SK-N-SH (cell line): ENCODE data around the gene KIAA1549. TPM values are rescaled to one million over a fixed set of nuclear protein-coding genes. Genes with fewer than 3 reads are reported as not detected.

ENCODE experiments used
- CTCF ChIA-PET: fragments of 300-600, 350-600 bp; formaldehyde crosslinking; extraction: SDS; loops from one replicate; lab custom pipeline; 2021; lab: Yijun Ruan, JAX
- POLR2A ChIA-PET: fragments of 350-600 bp; sonication (Branson Sonifier 250); formaldehyde crosslinking; extraction: SDS; loops from one replicate; lab custom pipeline; 2020; ENCODE audit warnings: antibody characterized with exemption, inconsistent platforms; lab: Yijun Ruan, JAX
- DNase-seq: peaks from one replicate; pipeline ENCODE4 v3.0.0; 2012
- H2AFZ ChIP-seq: fragments of 200-600 bp; sonication (generic); 2 replicates; pipeline ENCODE4 v1.8.1; 2016; ENCODE audit warnings: antibody characterized with exemption, mild to moderate bottlenecking, low read depth
- H3F3A ChIP-seq: fragments of 200-600 bp; sonication (generic); replicated peaks from 2 replicates; pipeline ENCODE3; 2016; ENCODE audit warnings: antibody characterized with exemption, mild to moderate bottlenecking; ENCODE audit not compliant: insufficient read depth
- H3K27ac ChIP-seq, 2 experiments: fragments of 200-500 bp in 1 of 2; fragments of 200-600 bp in 1 of 2; sonication (Bioruptor generic) in 1 of 2; sonication (generic), shearing (Covaris generic) in 1 of 2; 2 replicates each; pipeline versions ENCODE4 v1.5.1 to v1.6.1; 2014 to 2016; ENCODE audit warnings: low read depth in 2 of 2, inconsistent platforms in 1 of 2, low read length in 1 of 2, mild to moderate bottlenecking in 1 of 2, mixed read lengths in 1 of 2
- H3K27me3 ChIP-seq: fragments of 200-600 bp; sonication (generic), shearing (Covaris generic); 2 replicates; pipeline ENCODE4 v1.6.1; 2016; ENCODE audit warnings: mixed run types; ENCODE audit not compliant: insufficient read depth
- H3K36me3 ChIP-seq, 2 experiments: fragments of 200-500 bp in 1 of 2; fragments of 200-600 bp in 1 of 2; sonication (Bioruptor generic) in 1 of 2; sonication (generic) in 1 of 2; replicated peaks in 1 of 2; 2 replicates each; pipeline versions ENCODE3 to v1.5.1; 2014 to 2016; ENCODE audit warnings: low read length in 1 of 2, mild to moderate bottlenecking in 1 of 2; ENCODE audit not compliant: insufficient read depth in 2 of 2, control insufficient read depth in 1 of 2
- H3K4me1 ChIP-seq, 2 experiments: fragments of 200-500 bp in 1 of 2; fragments of 200-600 bp in 1 of 2; sonication (Bioruptor generic) in 1 of 2; sonication (generic), shearing (Covaris generic) in 1 of 2; 2 replicates each; pipeline versions ENCODE4 v1.5.1 to v1.6.1; 2014 to 2016; ENCODE audit warnings: low read depth in 1 of 2, low read length in 1 of 2, mixed run types in 1 of 2; ENCODE audit not compliant: insufficient read depth in 2 of 2, control insufficient read depth in 1 of 2
- H3K4me2 ChIP-seq: fragments of 200-600 bp; sonication (generic), shearing (Covaris generic); 2 replicates; pipeline ENCODE4 v1.6.1; 2017; ENCODE audit warnings: mixed run types
- H3K4me3 ChIP-seq, 2 experiments: fragments of 200-500 bp in 1 of 2; fragments of 200-600 bp in 1 of 2; sonication (Bioruptor generic) in 1 of 2; sonication (generic), shearing (Covaris generic) in 1 of 2; 2 replicates each; pipeline versions ENCODE4 v1.5.1 to v1.8.1; 2014 to 2016; ENCODE audit warnings: low read depth in 2 of 2, inconsistent platforms in 1 of 2, low read length in 1 of 2, mild to moderate bottlenecking in 1 of 2, mixed read lengths in 1 of 2, moderate library complexity in 1 of 2
- H3K79me2 ChIP-seq: fragments of 200-600 bp; sonication (generic); 2 replicates; pipeline ENCODE4 v1.8.1; 2017; ENCODE audit warnings: mild to moderate bottlenecking; ENCODE audit not compliant: insufficient read depth
- H3K9ac ChIP-seq: fragments of 200-600 bp; sonication (generic); 2 replicates; pipeline ENCODE4 v1.6.1; 2017; ENCODE audit warnings: mixed run types
- H3K9me2 ChIP-seq: fragments of 200-600 bp; sonication (generic); 2 replicates; pipeline ENCODE4 v1.6.1; 2017; ENCODE audit warnings: mixed run types
- H3K9me3 ChIP-seq: fragments of 200-600 bp; sonication (generic); 2 replicates; pipeline ENCODE4 v1.6.1; 2017; ENCODE audit warnings: mixed run types, mild to moderate bottlenecking, moderate library complexity
- H4K20me1 ChIP-seq: fragments of 200-600 bp; sonication (generic); 2 replicates; pipeline ENCODE4 v1.6.1; 2017; ENCODE audit warnings: mild to moderate bottlenecking, mixed run types; ENCODE audit not compliant: insufficient read depth
- CHD2 ChIP-seq: fragments of 150-350 bp; IDR thresholded peaks from 2 replicates; pipeline ENCODE4 v1.6.1; 2018; ENCODE audit warnings: low read length; ENCODE audit not compliant: partially characterized antibody
- GABPA ChIP-seq: IDR thresholded peaks from 2 replicates; pipeline ENCODE4 v1.4.0; 2012; ENCODE audit warnings: low read depth, mild to moderate bottlenecking
- MXI1 ChIP-seq: IDR thresholded peaks from 2 replicates; pipeline ENCODE4 v1.6.1; 2012; ENCODE audit warnings: mild to moderate bottlenecking, low read depth, low read length, improper control_type of control experiment
- NFIC ChIP-seq: IDR thresholded peaks from 2 replicates; pipeline ENCODE4 v1.4.0; 2012; ENCODE audit warnings: borderline replicate concordance
- NRF1 ChIP-seq: IDR thresholded peaks from 2 replicates; pipeline ENCODE4 v1.6.1; 2012; ENCODE audit warnings: low read depth, mild to moderate bottlenecking, low read length
- RAD21 ChIP-seq: IDR thresholded peaks from 2 replicates; pipeline ENCODE4 v1.6.1; 2012; ENCODE audit warnings: mild to moderate bottlenecking, low read length
- RCOR1 ChIP-seq: fragments of 150-350 bp; IDR thresholded peaks from 2 replicates; pipeline ENCODE4 v1.6.1; 2017; ENCODE audit warnings: antibody characterized with exemption, low read length
- SIN3A ChIP-seq: IDR thresholded peaks from 2 replicates; pipeline ENCODE4 v1.6.1; 2012; ENCODE audit warnings: low read depth, mild to moderate bottlenecking, low read length, moderate library complexity, borderline replicate concordance
- SMC3 ChIP-seq: IDR thresholded peaks from 2 replicates; pipeline ENCODE4 v1.6.1; 2012; ENCODE audit warnings: low read depth, low read length, improper control_type of control experiment
- TCF12 ChIP-seq: IDR thresholded peaks from 2 replicates; pipeline ENCODE4 v1.4.0; 2012
- WGBS: methylation state at CpG from one replicate; pipeline ENCODE4 v1.1.6; 2017; ENCODE audit warnings: low lambda C conversion rate; 5-methylcytosine and 5-hydroxymethylcytosine counted together
- polyA plus RNA-seq, 3 experiments: library from polyadenylated mRNA; depleted of rRNA; stranded (reverse); fragments of >200 nt; gene quantifications; 2 replicates each; pipeline ENCODE4 v1.2.3, GENCODE V29; 2012
- TF ChIP-seq, protein P1 (sequence below): IDR thresholded peaks from 2 replicates; pipeline ENCODE4; 2012
- TF ChIP-seq, protein P2 (sequence below): fragments of 150-350 bp; IDR thresholded peaks from 2 replicates; pipeline ENCODE4 v1.6.1; 2017; ENCODE audit warnings: antibody characterized with exemption, low read length, low read depth, borderline replicate concordance
- TF ChIP-seq, protein P3 (sequence below): fragments of 150-350 bp; IDR thresholded peaks from 2 replicates; pipeline ENCODE4 v1.6.1; 2016; ENCODE audit warnings: mild to moderate bottlenecking, low read depth, low read length
- TF ChIP-seq, protein P4 (sequence below): IDR thresholded peaks from 2 replicates; pipeline ENCODE4 v1.4.0; 2012; ENCODE audit warnings: low read depth

KIAA1549 gene
- polyA plus RNA-seq, 1 of the 3 experiments (the other 2 are of a cell fraction), result 3.6 TPM

DNA sequence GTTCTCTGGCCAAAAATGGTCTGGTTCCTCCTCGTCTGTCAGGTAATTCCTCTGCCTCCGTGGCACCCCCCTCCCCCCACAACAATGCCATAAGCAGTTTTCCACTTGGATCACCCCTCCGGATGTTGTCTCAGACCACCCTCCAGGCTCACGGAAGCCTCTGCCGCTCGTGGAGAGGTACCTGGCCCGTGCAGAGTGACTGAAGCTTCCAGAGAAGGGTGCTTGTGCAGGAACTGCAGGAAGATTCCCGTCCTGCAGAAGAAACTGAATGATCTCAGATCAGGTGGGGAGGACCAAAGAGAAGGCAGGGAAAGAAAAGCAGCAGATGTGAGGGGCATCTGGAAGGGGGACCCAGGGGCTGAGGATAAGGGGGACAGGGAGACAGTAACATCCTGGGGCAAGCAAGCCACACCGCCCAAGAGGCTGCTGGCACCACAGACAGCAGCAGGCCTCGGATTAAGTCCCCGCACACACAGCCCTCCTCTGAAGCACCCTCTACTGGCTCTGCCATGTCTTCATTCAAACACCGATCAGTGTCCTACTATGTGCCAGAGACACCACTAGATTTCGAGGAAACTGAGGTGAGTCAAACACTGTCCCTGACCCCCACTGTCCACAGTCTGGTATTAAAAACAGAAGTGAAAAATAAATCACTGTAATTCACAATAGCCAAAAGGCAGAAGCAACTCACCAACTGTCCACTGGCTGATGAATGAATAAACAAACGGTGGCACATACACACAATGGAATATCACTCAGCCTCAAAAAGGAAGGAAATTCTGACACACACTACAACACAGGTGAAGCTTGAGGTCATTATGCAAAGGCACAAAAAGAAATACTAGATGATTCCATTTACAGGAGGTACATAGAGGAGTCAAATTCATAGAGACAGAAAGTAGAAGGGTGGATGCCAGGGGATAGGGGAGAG, 26.4 kb downstream of the KIAA1549 start:
- 89% methylated on average over 14 of the region's 14 CpGs for WGBS
- no peak overlapping the region for H2AFZ ChIP-seq
- H3F3A ChIP-seq, result no peaks in the 10 kb centered on the region
- no peak overlapping the region; a peak in 1 of 4 replicates for H3K27ac ChIP-seq
- peaks cover 8% of the 10 kb centered on the region; the same call in 1 of the 2 replicates for H4K20me1 ChIP-seq
- no peaks in the 10 kb centered on the region; the same call in 1 of the 2 replicates for H3K9me2 ChIP-seq
- H3K27me3 ChIP-seq, result no peaks in the 10 kb centered on the region
- H3K4me1 ChIP-seq, result peaks cover 0 to 14% of the 10 kb centered on the region in 2 experiments; a peak in 1 of 4 replicates
- POLR2A ChIA-PET, result no interaction called here
- no peak for DNase-seq
- H3K4me3 ChIP-seq, result no peak overlapping the region
- TF ChIP-seq, protein P1, sequence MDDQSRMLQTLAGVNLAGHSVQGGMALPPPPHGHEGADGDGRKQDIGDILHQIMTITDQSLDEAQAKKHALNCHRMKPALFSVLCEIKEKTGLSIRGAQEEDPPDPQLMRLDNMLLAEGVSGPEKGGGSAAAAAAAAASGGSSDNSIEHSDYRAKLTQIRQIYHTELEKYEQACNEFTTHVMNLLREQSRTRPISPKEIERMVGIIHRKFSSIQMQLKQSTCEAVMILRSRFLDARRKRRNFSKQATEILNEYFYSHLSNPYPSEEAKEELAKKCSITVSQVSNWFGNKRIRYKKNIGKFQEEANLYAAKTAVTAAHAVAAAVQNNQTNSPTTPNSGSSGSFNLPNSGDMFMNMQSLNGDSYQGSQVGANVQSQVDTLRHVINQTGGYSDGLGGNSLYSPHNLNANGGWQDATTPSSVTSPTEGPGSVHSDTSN, result no peak
- TF ChIP-seq CHD2, result no peak
- no peak for TF ChIP-seq NFIC
- TF ChIP-seq NRF1, result no peak
- no peak for TF ChIP-seq SIN3A
- TF ChIP-seq, protein P2, sequence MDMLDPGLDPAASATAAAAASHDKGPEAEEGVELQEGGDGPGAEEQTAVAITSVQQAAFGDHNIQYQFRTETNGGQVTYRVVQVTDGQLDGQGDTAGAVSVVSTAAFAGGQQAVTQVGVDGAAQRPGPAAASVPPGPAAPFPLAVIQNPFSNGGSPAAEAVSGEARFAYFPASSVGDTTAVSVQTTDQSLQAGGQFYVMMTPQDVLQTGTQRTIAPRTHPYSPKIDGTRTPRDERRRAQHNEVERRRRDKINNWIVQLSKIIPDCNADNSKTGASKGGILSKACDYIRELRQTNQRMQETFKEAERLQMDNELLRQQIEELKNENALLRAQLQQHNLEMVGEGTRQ, result no peak
- TF ChIP-seq, protein P3, sequence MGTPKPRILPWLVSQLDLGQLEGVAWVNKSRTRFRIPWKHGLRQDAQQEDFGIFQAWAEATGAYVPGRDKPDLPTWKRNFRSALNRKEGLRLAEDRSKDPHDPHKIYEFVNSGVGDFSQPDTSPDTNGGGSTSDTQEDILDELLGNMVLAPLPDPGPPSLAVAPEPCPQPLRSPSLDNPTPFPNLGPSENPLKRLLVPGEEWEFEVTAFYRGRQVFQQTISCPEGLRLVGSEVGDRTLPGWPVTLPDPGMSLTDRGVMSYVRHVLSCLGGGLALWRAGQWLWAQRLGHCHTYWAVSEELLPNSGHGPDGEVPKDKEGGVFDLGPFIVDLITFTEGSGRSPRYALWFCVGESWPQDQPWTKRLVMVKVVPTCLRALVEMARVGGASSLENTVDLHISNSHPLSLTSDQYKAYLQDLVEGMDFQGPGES, result no peak
- TF ChIP-seq, protein P4, sequence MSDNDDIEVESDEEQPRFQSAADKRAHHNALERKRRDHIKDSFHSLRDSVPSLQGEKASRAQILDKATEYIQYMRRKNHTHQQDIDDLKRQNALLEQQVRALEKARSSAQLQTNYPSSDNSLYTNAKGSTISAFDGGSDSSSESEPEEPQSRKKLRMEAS, result no peak
- no peak for TF ChIP-seq RCOR1
- TF ChIP-seq RAD21, result no peak
- no peak for TF ChIP-seq GABPA
- no peak for TF ChIP-seq SMC3
- TF ChIP-seq TCF12, result no peak
- no peak for TF ChIP-seq MXI1
- no peaks in the 10 kb centered on the region for H3K36me3 ChIP-seq
- no peaks in the 10 kb centered on the region for H3K9me3 ChIP-seq
- H3K79me2 ChIP-seq, result peaks cover 16% of the 10 kb centered on the region; the same call in 1 of the 2 replicates
- H3K4me2 ChIP-seq, result no peak overlapping the region
- CTCF ChIA-PET, result interaction anchor here (1.0 to 2.3 kb wide), 3 partner anchors 62 to 76 kb away, joined by 3 to 5 read pairs (median 4); no protein-coding TSS in a partner anchor
- no peak overlapping the region for H3K9ac ChIP-seq
